GM21786 (cell line): ENCODE measurements around the gene SASH1.
"Not testable (repeated sequence)": the region's sequence is repeated elsewhere in the genome, so short reads cannot be mapped to it uniquely, and the experiment has no call there.

ENCODE experiments used
- ATAC-seq: cut with Tn5 transposase; IDR thresholded peaks from one replicate; pipeline ENCODE4 v1.9.1; 2021; ENCODE audit not compliant: unreplicated experiment

Gene SASH1

DNA sequence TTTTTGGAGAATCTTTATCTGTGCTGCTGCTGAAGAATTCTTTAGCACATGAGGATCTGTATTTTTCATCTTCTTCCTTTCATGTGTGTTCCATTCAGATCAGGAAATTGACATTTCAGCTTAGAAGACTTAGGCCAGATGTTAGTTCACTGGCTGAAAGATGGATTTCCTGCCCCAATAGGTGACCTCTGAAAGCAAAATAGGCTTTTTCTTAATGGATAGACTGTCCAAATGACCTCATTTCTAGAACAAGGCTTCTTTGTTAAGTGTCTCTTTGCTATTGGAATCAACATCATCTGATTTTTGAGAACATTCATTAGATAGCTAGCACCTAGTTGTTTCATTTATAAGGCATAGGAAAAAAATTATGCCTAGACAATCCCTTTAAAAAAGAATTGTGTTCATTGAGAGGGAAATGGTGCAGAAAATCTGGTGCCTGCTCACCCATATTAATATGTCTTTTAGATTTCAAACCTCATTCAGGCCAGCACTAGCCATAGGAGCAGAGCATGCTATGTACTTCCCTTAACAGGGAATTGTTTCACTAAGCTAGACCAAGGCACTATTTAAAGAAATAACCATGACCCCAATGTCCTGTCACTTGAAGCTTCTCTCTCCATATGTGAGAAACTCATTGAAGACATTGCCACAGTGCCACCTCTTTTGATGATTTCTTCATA is 13.6 kb upstream of the SASH1 start:
- no peak for ATAC-seq

DNA sequence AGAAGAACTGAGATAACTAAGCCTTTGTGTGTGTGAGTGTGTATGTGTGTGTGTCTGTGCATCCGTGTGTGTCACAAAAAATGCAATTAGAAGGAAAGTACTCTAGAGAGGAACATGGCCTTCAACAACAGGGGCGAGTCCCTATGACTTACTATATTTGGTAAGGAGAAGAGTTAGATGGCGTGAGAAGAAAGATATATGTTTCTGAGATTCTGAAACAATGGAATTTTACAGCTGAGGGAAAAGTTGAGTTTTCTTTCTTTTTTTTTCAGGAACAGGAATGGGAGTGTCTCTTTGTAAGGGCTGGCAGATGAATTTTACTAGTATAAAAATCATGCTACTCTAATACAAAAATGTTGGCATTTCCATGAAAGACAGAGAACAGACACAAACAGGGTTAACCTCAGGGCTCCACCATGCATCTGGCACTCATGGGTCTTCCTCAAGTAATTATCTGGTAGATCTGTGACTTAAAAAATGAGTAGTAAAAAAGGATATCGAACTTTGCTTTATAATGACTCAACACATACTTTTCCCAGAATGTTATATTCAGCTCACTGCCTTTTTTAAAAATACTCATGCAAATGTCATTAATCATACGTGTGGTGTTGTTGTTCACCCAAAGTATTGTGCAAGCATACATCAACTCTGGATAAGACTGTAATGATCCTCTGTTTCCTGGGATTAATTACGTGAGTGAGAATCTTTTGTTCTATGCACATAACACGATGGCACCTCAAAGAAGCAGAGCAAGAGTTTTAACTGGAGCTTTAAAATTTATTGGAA is 12.8 kb upstream of the SASH1 start:
- ATAC-seq, result no peak

- ATAC-seq, result no peak
These were observed 10.6 kb upstream of the SASH1 start for GRCh38 chr6:148332088-148332487.

- ATAC-seq, result no peak
These were observed 5.7 kb upstream of the SASH1 start for GRCh38 chr6:148336901-148337300.

- ATAC-seq, result no peak
These were observed 2.9 kb upstream of the SASH1 start for GRCh38 chr6:148339766-148340165.

GRCh38 chr6:148340586-148341297 is 1.9 kb upstream of the SASH1 start:
- ATAC-seq, result no peak

- ATAC-seq, result no peak
These were observed 613 bp upstream of the SASH1 start for GRCh38 chr6:148342100-148342349.

GRCh38 chr6:148343047-148343782 is 577 bp downstream of the SASH1 start:
- peak; percentile 12 for ATAC-seq

GRCh38 chr6:148345176-148345575 is 2.5 kb downstream of the SASH1 start:
- ATAC-seq, result no peak

- no peak for ATAC-seq
These were observed 2.9 kb downstream of the SASH1 start for GRCh38 chr6:148345578-148345977.

DNA sequence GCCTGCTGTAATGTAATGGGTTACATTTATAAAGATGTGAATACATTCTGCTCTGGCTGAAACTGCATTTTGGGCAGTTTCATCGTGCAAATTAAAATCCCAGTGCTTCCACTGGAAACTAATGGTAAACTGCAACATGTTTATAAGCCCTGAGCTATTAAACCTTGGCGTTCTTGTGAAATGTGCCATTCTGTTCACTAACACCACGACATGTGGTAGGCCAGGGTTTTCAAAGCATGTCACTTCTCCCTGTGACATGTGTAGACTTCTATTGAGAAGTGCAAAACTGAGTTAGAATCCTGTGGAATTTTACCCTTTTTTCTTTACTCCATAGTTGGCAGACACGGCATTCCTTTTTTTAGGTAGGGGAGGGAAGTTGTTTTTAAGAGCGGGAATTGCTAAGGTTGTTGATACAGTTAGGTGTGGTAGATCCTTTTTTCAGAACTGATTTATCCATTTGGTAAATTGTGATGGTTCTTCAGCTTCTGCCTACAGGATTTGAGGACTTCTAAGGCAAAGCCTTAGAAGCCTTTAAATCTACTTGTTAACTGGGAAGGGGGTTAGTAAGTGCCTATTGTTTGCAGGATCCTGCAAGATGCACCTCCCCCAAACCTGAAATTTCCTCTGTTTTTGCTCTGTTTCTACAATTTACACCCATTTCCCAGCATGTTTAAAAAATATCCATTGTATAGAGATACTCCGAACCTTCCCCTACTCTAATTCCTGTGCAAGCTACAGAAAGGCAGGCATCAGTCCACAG is 4.2 kb downstream of the SASH1 start:
- no peak for ATAC-seq

GRCh38 chr6:148347441-148348054 is 4.9 kb downstream of the SASH1 start:
- no peak for ATAC-seq

DNA sequence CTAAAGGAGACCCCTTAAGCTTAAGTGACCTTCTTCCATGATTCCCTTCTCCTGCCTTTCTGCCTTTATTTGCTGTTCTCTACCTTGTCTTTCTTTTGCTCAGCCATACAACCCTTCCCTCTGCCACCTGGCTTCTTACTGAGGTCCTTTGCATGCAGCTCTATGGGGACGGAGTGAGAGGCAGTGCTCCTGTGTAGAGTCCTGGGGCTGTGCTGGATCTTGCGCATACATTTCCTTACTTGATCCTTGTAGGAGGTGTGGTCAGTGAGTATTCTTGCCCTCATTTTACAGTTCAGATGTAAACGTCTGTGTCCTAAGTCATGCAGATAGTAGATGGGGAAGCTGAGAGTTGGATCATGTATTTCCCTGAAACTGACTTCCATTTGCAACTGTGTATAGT is 5.7 kb downstream of the SASH1 start:
- ATAC-seq, result no peak

GRCh38 chr6:148348778-148349177 is 6.1 kb downstream of the SASH1 start:
- ATAC-seq, result no peak

GRCh38 chr6:148349466-148349865 is 6.8 kb downstream of the SASH1 start:
- no peak for ATAC-seq

GRCh38 chr6:148351309-148351708 is 8.7 kb downstream of the SASH1 start:
- no peak for ATAC-seq

GRCh38 chr6:148352421-148352820 is 9.8 kb downstream of the SASH1 start:
- ATAC-seq, result not testable (repeated sequence)

GRCh38 chr6:148358196-148358785 is 15.7 kb downstream of the SASH1 start:
- no peak for ATAC-seq

GRCh38 chr6:148359228-148359627 is 16.6 kb downstream of the SASH1 start:
- ATAC-seq, result no peak
